ENCODE measurements around the gene PRMT3.
"Not testable (repeated sequence)": the region's sequence is repeated elsewhere in the genome, so short reads cannot be mapped to it uniquely, and the experiment has no call there.

PRMT3 gene

DNA sequence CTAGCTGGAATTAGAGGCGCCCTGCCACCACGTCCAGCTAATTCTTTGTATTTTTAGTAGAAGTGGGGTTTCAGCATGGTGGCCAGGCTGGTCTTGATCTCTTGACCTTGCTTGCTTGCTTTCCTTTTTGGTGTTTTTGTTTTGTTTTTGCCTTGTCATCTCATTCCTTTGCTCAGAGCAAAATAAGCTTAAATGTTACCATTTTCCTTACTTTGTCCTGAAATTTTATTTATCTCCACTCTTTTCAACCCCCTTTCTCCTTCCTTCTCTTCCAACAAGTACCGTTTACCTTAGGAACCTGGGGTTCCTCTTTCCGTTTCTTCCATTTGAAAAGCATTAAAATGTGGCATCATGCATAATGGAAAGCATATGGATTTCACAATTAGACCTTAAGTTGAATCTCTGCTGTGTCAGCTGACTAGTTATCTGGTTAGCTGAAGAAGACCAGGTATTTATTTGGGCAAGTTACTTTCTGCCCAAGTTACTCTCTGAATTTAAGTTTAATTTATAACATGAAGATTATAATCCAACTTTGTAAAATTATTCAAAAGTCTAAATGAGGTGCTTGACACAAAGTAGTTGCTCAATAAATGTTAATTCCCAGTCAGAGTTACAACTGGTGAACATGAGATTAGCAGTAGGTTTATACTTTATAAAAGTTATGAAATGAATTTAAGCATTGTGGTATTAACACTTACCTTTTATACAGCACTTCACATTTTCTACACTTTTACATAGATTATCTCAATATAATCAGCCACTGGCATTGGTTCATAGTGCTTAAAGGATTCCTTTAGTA lies 69.7 kb downstream of the PRMT3 start:
- Histone ChIP-seq H3K36me3 (ENCODE audit: control insufficient read depth, insufficient read depth, low read length) (no peaks in the 10 kb centered on the region), H3K4me1 (ENCODE audit: control insufficient read depth, insufficient read depth, low read length) (no peaks in the 10 kb centered on the region), H3K9me3 (ENCODE audit: control insufficient read depth, low read length) (no peaks in the 10 kb centered on the region), H3K27me3 (ENCODE audit: control insufficient read depth, insufficient read depth, low read length, poor library complexity, severe bottlenecking) (no peaks in the 10 kb centered on the region), H3K4me3 (ENCODE audit: insufficient read depth, low read depth, low read length) (no peak overlapping the region), H3K27ac (ENCODE audit: insufficient read depth, low read depth, low read length, poor library complexity, severe bottlenecking) (no peak overlapping the region)
- WGBS, 2 experiments: 93 to 97% methylated on average over 4 of the region's 4 CpGs

DNA sequence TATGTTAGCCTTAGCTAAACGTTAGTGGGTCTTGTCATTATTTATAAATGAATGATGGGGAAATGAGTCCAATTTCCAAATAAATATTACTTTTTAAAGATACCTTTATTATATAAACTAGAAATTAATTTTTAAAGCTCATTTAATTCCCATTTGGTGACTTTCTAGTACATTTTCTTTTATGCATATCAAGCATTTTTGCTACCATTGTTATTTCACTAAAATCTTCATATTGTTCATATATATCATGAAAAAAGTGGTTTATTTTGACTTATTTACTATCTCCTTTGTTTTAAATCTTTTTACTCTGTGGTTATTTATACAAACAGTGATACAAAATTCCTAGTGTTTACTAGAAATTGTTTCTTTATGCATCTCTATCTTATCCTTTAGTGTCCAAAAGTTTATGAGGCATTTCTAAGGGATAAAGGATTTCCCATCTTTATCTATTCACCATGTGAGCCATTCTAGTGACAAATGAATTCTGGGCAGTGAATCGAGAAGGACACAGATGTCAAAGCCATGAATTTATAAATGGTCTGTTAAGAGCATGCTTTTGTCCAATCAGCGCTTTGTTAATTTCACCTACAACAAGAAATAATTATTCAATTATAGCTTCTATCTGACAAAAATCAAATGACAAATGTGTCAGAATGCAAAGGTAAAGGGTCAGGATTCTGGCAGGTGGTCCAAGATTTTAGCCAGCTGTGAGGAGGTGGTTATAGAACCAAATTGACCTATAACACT lies 70.6 kb downstream of the PRMT3 start:
- WGBS, 2 experiments: 88 to 94% methylated on average over 2 of the region's 3 CpGs

DNA sequence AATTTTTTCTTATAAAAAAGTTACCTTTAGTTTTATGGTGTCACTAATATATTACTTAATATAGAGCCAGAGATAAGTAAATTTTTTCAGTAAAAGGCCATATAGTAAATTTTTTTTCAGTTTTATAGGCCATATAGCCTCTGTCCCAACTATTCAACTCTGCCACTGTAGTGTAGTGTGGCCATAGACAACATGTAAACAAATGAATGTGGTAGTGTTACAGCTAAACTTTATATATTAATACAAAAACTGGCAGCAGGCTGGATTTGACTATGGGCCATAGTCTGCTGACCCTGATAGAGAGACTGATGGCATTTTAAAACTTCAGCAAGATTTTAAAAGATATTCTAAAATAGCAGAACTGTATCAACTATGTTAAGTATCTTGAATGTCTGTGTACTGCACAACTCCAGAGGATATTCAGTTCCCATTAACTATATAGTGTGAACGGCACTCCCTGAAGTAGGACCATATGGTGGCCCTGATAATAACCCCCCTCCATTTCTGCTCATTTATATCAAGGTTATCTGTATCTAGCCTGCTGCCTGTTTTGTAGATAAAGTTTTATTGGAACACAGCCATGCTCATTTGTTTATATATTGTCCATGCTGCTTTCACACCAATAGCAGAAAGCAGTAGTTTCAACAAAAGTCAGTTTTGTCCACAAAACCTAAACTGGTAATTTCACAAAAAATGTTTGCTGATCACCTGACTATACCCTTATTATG lies 71.6 kb downstream of the PRMT3 start:
- H3K4me1 ChIP-seq (ENCODE audit: control insufficient read depth, insufficient read depth, low read length): no peaks in the 10 kb centered on the region
- WGBS, 2 experiments: 100% methylated on average over 1 of the region's 1 CpG
- H3K27me3 ChIP-seq (ENCODE audit: control insufficient read depth, insufficient read depth, low read length, poor library complexity, severe bottlenecking): no peaks in the 10 kb centered on the region
- no peaks in the 10 kb centered on the region for H3K9me3 ChIP-seq (ENCODE audit: control insufficient read depth, low read length)
- no peaks in the 10 kb centered on the region for H3K36me3 ChIP-seq (ENCODE audit: control insufficient read depth, insufficient read depth, low read length)
- H3K27ac ChIP-seq (ENCODE audit: insufficient read depth, low read depth, low read length, poor library complexity, severe bottlenecking): no peak overlapping the region
- no peak overlapping the region for H3K4me3 ChIP-seq (ENCODE audit: insufficient read depth, low read depth, low read length)

More for the DNA sequence above, 70.6 kb downstream of the PRMT3 start:
- Histone ChIP-seq H3K27ac (ENCODE audit: insufficient read depth, low read depth, low read length, poor library complexity, severe bottlenecking) (no peak overlapping the region), H3K36me3 (ENCODE audit: control insufficient read depth, insufficient read depth, low read length) (no peaks in the 10 kb centered on the region), H3K27me3 (ENCODE audit: control insufficient read depth, insufficient read depth, low read length, poor library complexity, severe bottlenecking) (no peaks in the 10 kb centered on the region), H3K9me3 (ENCODE audit: control insufficient read depth, low read length) (no peaks in the 10 kb centered on the region), H3K4me3 (ENCODE audit: insufficient read depth, low read depth, low read length) (no peak overlapping the region), H3K4me1 (ENCODE audit: control insufficient read depth, insufficient read depth, low read length) (no peaks in the 10 kb centered on the region)

DNA sequence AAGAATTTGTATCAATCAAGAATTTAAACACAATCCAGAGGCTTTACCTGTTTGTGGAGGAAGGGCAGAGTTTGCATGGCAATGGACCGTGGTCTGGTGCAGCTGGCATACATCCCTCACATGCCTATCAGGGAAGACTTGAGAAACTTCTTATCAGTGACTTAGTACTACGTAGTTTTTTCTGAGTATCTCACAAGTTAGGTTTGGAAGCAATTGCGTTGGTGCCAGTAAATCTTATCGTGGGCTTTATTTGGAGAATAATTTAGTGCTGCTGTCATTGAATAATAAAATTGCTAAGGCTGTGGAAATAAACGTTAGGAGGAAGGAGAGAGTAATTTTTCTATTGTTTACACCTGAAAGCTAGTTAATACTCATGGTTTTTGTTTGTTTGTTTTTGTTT lies 72.3 kb downstream of the PRMT3 start:
- Histone ChIP-seq H3K27ac (ENCODE audit: insufficient read depth, low read depth, low read length, poor library complexity, severe bottlenecking) (no peak overlapping the region), H3K4me3 (ENCODE audit: insufficient read depth, low read depth, low read length) (no peak overlapping the region), H3K4me1 (ENCODE audit: control insufficient read depth, insufficient read depth, low read length) (no peaks in the 10 kb centered on the region), H3K9me3 (ENCODE audit: control insufficient read depth, low read length) (no peaks in the 10 kb centered on the region), H3K27me3 (ENCODE audit: control insufficient read depth, insufficient read depth, low read length, poor library complexity, severe bottlenecking) (no peaks in the 10 kb centered on the region), H3K36me3 (ENCODE audit: control insufficient read depth, insufficient read depth, low read length) (no peaks in the 10 kb centered on the region)
- 94 to 96% methylated on average over 5 of the region's 5 CpGs for WGBS, 2 experiments

DNA sequence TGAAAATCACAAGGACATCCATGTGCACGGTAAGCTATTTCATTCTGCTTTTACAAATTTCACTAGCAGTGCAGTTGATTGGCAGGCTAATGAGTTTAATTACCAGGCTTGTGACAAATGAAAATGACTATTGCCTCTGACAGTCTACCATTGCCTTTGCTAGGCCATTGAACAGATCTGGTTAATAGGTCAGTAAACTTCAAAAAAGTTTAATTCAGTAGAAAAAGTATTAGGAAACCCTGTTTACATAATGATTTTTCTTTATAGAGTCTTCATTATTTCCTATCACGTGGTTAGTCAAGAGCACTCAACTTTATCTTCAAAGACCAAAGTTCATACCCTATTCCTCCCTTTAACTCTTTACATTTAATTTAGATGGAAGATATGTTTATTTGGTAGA lies 77.0 kb downstream of the PRMT3 start:
- no peaks in the 10 kb centered on the region for H3K36me3 ChIP-seq (ENCODE audit: control insufficient read depth, insufficient read depth, low read length)
- H3K4me3 ChIP-seq (ENCODE audit: insufficient read depth, low read depth, low read length): no peak overlapping the region
- no peaks in the 10 kb centered on the region for H3K9me3 ChIP-seq (ENCODE audit: control insufficient read depth, low read length)
- H3K27ac ChIP-seq (ENCODE audit: insufficient read depth, low read depth, low read length, poor library complexity, severe bottlenecking): no peak overlapping the region
- H3K27me3 ChIP-seq (ENCODE audit: control insufficient read depth, insufficient read depth, low read length, poor library complexity, severe bottlenecking): no peaks in the 10 kb centered on the region
- H3K4me1 ChIP-seq (ENCODE audit: control insufficient read depth, insufficient read depth, low read length): no peaks in the 10 kb centered on the region
- 98 to 100% methylated on average over 1 to 2 of the region's 2 CpGs for WGBS, 2 experiments

DNA sequence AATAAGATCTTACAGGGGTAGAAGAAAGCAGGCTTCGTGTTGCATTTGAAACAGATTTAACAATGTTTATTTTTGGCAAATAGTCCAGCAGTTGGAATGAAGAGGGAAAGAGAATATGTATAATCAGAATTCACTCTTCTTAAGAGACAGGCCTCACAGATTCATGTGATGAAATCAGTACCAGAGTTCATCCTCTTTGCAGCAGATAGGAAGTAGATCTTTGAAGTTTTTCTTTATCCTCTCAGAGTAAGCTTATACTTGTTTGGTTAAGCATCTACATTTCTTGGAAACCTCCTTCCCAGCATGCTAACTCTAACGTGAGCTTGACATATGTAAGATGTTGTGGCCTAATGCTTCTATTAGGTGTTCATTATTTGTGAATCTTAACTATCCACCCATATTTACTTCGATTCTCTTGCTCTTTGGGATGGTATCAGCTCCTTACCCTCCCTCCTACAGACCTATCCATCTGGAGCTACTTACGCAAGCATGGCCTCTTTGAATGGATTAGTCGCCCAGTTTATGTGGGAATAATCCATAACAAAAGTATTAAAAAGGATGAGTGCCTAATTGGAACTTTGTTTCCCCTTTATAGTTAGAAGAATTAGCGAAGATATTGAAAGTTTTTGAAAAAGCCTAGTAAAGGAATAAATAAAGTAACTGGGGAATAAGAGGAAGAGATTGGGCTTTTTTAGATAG lies 80.1 kb downstream of the PRMT3 start:
- no peaks in the 10 kb centered on the region for H3K36me3 ChIP-seq (ENCODE audit: control insufficient read depth, insufficient read depth, low read length)
- 94% methylated on average over 6 of the region's 6 CpGs for WGBS, 2 experiments
- H3K4me1 ChIP-seq (ENCODE audit: control insufficient read depth, insufficient read depth, low read length): no peaks in the 10 kb centered on the region
- H3K27ac ChIP-seq (ENCODE audit: insufficient read depth, low read depth, low read length, poor library complexity, severe bottlenecking): no peak overlapping the region
- H3K27me3 ChIP-seq (ENCODE audit: control insufficient read depth, insufficient read depth, low read length, poor library complexity, severe bottlenecking): no peaks in the 10 kb centered on the region
- no peaks in the 10 kb centered on the region for H3K9me3 ChIP-seq (ENCODE audit: control insufficient read depth, low read length)
- no peak overlapping the region for H3K4me3 ChIP-seq (ENCODE audit: insufficient read depth, low read depth, low read length)

DNA sequence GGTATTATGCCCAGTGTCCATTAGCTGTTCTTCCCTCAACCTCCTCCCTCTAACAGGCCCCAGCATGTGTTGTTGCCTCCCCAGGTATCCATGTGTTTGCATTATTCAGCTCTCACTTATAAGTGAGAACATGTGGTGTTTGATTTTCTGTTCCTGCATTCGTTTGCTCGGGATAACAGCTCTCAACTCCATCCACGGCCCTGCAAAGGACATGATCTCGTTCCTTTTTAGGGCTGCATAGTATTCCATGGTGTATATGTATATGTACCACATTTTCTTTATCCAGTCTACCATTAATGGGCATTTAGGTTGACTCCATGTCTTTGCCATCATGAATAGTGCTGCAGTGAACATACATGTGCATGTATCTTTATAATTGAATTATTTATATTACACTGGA lies 82.8 kb downstream of the PRMT3 start:
- H3K9me3 ChIP-seq (ENCODE audit: control insufficient read depth, low read length): no peaks in the 10 kb centered on the region
- H3K27ac ChIP-seq (ENCODE audit: insufficient read depth, low read depth, low read length, poor library complexity, severe bottlenecking): no peak overlapping the region
- H3K36me3 ChIP-seq (ENCODE audit: control insufficient read depth, insufficient read depth, low read length): no peaks in the 10 kb centered on the region
- no peaks in the 10 kb centered on the region for H3K27me3 ChIP-seq (ENCODE audit: control insufficient read depth, insufficient read depth, low read length, poor library complexity, severe bottlenecking)
- H3K4me3 ChIP-seq (ENCODE audit: insufficient read depth, low read depth, low read length): no peak overlapping the region
- peaks cover 7% of the 10 kb centered on the region for H3K4me1 ChIP-seq (ENCODE audit: control insufficient read depth, insufficient read depth, low read length)
- 77% methylated on average over 4 of the region's 4 CpGs for WGBS, 2 experiments

DNA sequence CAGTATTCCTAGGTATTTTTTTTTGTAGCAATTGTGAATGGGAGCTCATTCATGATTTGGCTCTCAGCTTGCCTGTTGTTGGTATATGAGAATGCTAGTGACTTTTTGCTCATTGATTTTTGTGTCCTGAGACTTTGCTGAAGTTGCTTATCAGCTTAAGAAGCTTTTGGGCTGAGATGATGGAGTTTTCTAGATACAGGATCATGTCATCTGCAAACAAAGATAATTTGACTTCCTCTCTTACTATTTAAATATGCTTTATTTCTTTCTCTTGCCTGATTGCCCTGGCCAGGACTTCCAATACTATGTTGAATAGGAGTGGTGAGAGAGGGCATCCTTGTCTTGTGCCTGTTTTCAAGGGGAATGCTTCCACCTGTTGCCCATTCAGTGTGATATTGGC lies 84.4 kb downstream of the PRMT3 start:
- not testable (repeated sequence) for H3K4me1 ChIP-seq (ENCODE audit: control insufficient read depth, insufficient read depth, low read length); H3K36me3 ChIP-seq (ENCODE audit: control insufficient read depth, insufficient read depth, low read length); H3K27ac ChIP-seq (ENCODE audit: insufficient read depth, low read depth, low read length, poor library complexity, severe bottlenecking); H3K27me3 ChIP-seq (ENCODE audit: control insufficient read depth, insufficient read depth, low read length, poor library complexity, severe bottlenecking); H3K9me3 ChIP-seq (ENCODE audit: control insufficient read depth, low read length); H3K4me3 ChIP-seq (ENCODE audit: insufficient read depth, low read depth, low read length)

DNA sequence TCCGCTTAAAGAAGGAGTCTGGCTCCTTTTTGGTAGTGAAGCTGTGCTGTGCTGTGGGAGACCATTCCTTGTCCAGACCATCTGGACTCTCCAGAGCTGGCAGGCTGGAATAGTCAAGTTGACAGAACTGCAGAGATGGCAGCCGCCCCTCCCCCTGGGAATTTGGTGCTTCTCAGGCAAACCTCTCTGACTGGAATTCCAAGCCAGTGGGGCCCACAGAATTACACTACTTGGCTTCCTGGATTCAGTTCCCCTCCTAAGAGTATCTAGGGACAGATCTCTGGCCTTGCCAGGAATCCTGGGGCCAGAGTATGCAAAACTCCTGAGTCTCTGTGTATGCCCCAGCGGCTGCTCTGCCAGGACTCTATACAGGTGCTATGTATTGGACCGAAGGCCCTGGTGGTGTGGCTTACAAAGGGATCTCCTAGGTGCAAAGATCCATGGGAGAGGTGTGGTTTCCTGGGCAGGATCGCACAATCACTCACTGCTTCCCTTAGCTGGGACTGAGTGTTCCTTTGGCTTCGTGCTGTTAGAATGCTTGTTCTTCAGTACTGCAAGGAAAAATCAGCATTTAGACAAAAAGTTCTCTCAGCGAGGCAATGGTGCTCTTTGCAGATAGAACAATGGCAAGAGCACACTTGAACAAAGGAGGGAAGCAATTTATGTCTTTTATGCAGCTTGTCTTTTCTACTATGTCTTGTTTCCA lies 86.8 kb downstream of the PRMT3 start:
- H3K27me3 ChIP-seq (ENCODE audit: control insufficient read depth, insufficient read depth, low read length, poor library complexity, severe bottlenecking): no peaks in the 10 kb centered on the region
- WGBS, 2 experiments: 73 to 78% methylated on average over 7 of the region's 7 CpGs
- H3K36me3 ChIP-seq (ENCODE audit: control insufficient read depth, insufficient read depth, low read length): no peaks in the 10 kb centered on the region
- H3K4me1 ChIP-seq (ENCODE audit: control insufficient read depth, insufficient read depth, low read length): peaks cover 7% of the 10 kb centered on the region
- no peaks in the 10 kb centered on the region for H3K9me3 ChIP-seq (ENCODE audit: control insufficient read depth, low read length)
- H3K27ac ChIP-seq (ENCODE audit: insufficient read depth, low read depth, low read length, poor library complexity, severe bottlenecking): peak overlapping the region; percentile 36
- no peak overlapping the region for H3K4me3 ChIP-seq (ENCODE audit: insufficient read depth, low read depth, low read length)

All from ectodermal cell (in vitro differentiated cells).